Stimulated activated CD4-positive, alpha-beta T cell treated with anti-CD3 and anti-CD28 coated beads, Interleukin-2, amount 100 ng/mL, for 48 hours (primary cell): ENCODE data around the gene MPPED2.

Source experiments
- DNase-seq, 2 donors: peaks; one replicate each; pipeline ENCODE4 v3.0.0-alpha.2; 2020

MPPED2 gene

DNA sequence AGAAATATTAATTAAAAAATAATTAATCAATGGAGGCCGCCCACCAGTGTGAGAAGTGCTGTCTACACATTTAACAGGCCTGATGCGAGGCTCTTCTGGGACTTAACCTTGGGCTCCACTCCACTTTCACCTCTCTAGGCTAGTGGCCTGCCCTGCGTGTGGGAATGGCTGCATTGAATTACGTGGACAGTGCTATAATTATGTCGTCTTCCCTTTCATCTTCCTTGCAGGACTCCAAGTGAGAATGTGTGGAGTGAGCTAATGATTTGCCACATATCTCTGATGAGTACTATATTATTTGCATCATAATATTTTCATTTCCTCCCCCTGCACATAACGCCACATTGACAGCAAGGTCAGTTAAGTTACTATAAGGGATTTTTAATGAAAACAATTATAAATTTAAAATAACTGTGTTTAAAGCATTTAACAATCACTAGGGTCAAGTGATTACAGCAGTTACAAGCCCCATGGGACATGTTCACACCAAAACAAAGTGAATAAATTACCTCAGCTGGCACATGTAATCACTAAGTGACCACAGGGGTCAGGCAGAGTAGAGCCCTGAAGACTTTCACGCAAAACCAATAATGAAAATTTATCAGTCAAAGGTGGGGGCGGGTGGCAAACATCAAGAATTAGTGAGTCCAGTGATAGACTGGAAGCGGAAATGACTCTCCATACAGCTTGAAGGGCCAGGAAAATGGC, 63.5 kb downstream of the MPPED2 start:
- no peak for DNase-seq

DNA sequence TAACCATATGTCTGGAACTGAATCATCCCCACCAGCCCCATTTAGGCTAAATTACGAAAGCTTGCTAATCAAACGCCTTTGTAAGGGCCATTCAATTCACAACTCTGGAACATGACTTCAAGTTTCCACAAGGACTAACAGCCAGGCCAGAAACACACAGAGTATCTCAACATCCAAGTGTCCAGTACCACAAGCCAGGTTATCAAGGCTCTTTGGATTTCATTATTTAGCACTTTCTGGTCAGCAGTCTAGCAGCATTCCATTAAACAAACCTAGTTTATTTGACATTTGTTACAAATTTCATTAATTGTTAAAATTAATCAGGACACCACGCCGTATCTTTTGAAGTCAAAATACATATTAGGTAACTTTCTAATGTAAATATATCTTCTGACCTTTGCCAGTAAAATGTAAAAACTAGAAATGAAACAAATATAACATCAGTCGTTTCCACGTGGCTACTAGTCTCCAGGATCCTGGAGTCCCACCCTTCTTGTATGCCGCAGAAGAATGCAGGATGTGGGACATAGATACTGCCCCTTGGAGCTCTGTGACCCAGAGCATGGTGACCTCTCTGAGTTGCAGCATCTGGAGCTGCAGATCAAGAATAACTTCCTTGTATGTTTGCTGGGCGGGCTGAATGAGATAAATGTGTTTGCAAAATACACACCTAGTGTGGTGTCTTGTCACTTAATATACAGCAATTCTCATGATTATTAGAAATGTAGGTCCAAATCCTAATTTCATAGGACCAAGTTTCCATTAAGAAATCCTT, 64.7 kb downstream of the MPPED2 start:
- no peak for DNase-seq

GRCh38 chr11:30513087-30513486, 73.1 kb downstream of the MPPED2 start:
- DNase-seq: no peak

DNA sequence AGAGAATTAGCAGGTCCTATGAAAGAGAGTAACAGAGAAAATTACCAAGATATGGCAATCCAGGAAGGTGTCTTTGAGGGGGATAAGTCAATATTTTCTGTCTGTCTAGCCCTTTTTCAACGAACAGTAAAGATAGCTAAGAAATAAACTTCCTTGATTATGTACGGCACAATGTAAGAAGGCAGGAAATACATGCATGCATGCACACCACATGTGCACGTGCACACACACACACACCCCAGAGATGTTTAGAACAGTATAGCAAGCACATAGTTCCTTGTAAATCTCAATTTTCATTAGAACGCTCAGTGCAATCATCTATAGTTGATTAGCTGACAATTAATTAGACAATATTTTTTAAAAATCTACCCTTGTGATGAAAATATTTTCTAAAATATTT, 74.7 kb downstream of the MPPED2 start:
- no peak for DNase-seq

GRCh38 chr11:30510750-30511149, 75.4 kb downstream of the MPPED2 start:
- no peak for DNase-seq

GRCh38 chr11:30509364-30509763, 76.8 kb downstream of the MPPED2 start:
- no peak for DNase-seq

- no peak for DNase-seq
These were observed 77.6 kb downstream of the MPPED2 start for GRCh38 chr11:30508594-30508993.

- DNase-seq: no peak
These were observed 80.5 kb downstream of the MPPED2 start for GRCh38 chr11:30505603-30506002.

DNA sequence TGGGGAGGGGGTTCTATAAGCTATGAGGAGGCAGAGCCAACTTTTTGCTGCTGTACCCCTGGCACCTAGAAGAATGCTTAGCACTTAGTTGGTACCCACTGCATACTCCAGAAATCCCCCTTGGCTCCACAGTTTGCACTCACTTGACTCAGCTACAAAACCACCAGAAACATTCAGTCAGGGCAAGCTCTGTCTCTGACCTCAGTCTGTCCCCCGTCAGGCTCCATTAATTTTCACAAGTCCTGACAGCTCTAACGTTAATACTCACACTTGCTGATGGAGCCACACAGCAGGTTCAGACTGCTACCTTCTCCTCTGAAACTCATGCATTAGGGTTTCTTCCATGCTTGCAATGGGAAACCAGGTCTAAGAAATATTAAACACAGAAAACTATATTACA, 81.7 kb downstream of the MPPED2 start:
- no peak for DNase-seq

DNA sequence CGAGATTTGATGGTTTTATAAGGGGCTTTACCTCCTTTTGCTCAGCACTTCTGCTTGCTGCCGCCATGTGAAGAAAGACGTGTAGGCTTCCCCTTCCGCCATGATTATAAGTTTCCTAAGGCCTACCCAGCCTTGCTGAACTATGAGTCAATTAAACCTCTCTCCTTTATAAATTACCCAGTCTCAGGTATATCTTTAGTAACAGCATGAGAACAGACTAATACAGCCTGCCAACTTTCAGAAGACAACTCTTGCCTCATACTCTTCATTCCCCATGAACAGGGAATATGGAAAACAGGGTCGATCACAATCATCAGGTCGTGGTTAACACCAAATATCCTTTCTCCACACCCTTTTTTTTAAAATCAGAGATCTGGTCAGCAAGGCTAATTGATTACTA, 83.0 kb downstream of the MPPED2 start:
- DNase-seq: no peak

GRCh38 chr11:30502305-30502704, 83.8 kb downstream of the MPPED2 start:
- no peak for DNase-seq

DNA sequence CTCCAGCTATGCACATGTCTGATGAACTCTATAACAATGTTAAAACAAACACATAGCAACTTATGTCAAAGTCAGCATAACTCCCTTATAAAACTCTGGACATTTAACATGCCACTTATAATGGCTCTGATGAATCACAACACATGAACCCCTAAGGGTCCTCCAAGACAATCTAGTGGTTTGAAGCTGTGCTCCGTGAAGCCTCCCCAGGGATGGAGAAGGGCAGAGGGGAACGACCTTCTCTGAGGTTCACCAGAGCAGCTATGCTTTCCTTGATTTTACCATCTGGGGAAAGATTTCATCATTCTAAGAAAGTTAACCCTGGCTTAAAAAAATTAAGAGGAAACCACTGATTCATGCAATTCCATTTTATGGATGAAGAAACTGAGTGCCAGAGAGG, 84.4 kb downstream of the MPPED2 start:
- no peak for DNase-seq

GRCh38 chr11:30499940-30500339, 86.2 kb downstream of the MPPED2 start:
- no peak for DNase-seq

GRCh38 chr11:30497600-30497999, 88.6 kb downstream of the MPPED2 start:
- DNase-seq: no peak

GRCh38 chr11:30496935-30497334, 89.2 kb downstream of the MPPED2 start:
- DNase-seq: no peak

GRCh38 chr11:30495437-30495836, 90.7 kb downstream of the MPPED2 start:
- DNase-seq: no peak

DNA sequence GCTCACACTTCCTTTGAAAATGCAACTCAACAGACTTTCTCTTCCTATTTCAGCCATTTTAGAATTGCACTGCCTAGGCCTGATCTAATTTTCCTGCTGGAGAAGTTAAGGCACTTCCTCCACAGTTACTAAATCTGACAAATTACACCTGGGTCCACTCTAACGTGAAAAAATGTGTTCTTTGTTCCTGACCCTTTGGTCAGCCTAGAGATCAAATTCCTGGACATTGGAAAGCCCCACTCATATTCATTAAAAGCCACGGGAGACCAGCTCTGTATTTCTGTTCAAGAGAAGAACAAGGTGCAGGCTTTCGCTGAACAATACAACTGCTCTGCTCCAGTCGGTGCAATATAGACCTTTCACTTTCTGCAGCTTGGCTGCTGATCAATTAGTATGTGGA, 96.6 kb downstream of the MPPED2 start:
- no peak for DNase-seq

- no peak for DNase-seq
These were observed 97.1 kb downstream of the MPPED2 start for GRCh38 chr11:30489076-30489475.

DNA sequence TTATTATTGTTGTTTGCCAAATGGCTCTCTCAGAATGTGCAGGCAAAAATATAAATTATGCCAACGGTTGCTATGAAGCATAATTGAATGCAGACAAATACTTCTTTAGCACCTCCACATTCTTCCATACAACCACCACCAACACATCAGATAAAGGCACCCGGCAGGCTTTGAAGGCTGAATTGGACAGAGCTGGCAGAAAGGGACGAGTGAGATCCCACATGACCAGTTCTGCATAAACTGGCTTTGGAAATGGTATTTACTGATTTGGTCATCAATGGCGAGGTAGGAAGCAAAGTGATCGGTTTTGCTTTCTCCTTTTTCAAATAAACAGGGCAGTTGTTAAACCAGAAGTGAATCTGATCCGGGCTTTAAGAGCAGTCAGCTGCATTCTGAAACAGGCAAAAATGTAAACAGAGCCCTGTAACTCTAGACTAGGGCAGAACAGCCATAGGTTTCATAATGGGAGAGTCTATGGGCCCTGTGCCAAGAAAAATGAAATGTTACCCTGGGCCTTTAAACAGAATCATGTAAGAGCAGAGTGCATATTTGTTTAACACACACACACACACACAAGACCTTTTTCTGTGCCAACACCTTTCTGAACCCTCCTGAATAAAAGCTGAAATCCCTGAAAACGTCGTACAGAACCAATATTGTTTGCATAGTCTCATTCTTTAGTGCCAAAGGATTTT, 97.7 kb downstream of the MPPED2 start:
- no peak for DNase-seq

- DNase-seq: no peak
These were observed 98.8 kb downstream of the MPPED2 start for GRCh38 chr11:30487200-30487898.

- DNase-seq: no peak
These were observed 100.4 kb downstream of the MPPED2 start for GRCh38 chr11:30485756-30486155.

DNA sequence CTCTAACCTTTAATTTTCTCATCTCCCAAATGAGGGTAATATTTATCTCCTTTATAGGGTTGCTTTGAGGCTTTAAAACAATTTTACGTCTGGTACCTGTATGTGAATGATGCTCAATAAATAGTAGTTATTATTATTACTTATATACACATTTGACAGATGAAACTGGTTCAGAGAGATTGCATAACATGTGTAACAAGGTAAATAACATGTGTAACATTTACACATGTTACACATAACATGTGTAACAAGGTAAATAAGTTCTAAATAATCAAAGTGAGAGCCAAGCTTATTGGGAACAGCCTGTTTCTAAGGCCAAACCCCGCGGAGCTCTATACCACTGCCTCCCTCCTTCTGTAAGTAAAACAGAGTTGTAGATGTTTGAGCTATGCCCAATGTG, 100.9 kb downstream of the MPPED2 start:
- DNase-seq: no peak

- no peak for DNase-seq
These were observed 103.1 kb downstream of the MPPED2 start for GRCh38 chr11:30483056-30483455.
